WTC11 (cell line): ENCODE measurements around the gene SART1.

Source experiments
- ATF3 ChIP-seq: sonication (generic); formaldehyde crosslinking; conservative IDR thresholded peaks from 2 replicates; pipeline ENCODE4 v1.8.1; 2022; ENCODE audit warnings: mild to moderate bottlenecking, missing genetic modification reagents
- CBFB ChIP-seq: sonication (generic); formaldehyde crosslinking; IDR thresholded peaks from 2 replicates; pipeline ENCODE4 v1.8.1; 2022; ENCODE audit warnings: mild to moderate bottlenecking, low read depth, missing genetic modification reagents
- CTCF ChIP-seq: fragments of 200-600 bp; IDR thresholded peaks from 2 replicates; pipeline ENCODE4 v1.8.0; 2022; ENCODE audit warnings: antibody characterized with exemption
- ESRRA ChIP-seq: sonication (generic); formaldehyde crosslinking; IDR thresholded peaks from 2 replicates; pipeline ENCODE4 v1.8.1; 2022; ENCODE audit warnings: mild to moderate bottlenecking, missing genetic modification reagents, borderline replicate concordance
- FOXP1 ChIP-seq: sonication (generic); formaldehyde crosslinking; IDR thresholded peaks from 2 replicates; pipeline ENCODE4 v1.8.0; 2022; ENCODE audit warnings: missing genetic modification reagents, mild to moderate bottlenecking, moderate library complexity, borderline replicate concordance
- NR1H2 ChIP-seq: sonication (generic); formaldehyde crosslinking; IDR thresholded peaks from 2 replicates; pipeline ENCODE4 v1.9.0; 2021; ENCODE audit warnings: mild to moderate bottlenecking, moderate library complexity, missing genetic modification reagents
- NR2C2 ChIP-seq: sonication (generic); formaldehyde crosslinking; IDR thresholded peaks from 2 replicates; pipeline ENCODE4 v1.8.0; 2022; ENCODE audit warnings: mild to moderate bottlenecking, missing genetic modification reagents
- SMAD3 ChIP-seq: sonication (generic); formaldehyde crosslinking; IDR thresholded peaks from 2 replicates; pipeline ENCODE4 v1.8.0; 2022; ENCODE audit warnings: missing genetic modification reagents, mild to moderate bottlenecking, borderline replicate concordance
- SP1 ChIP-seq: sonication (generic); formaldehyde crosslinking; conservative IDR thresholded peaks from 2 replicates; pipeline ENCODE4 v1.8.1; 2022; ENCODE audit warnings: missing genetic modification reagents
- TP53 ChIP-seq: sonication (generic); formaldehyde crosslinking; IDR thresholded peaks from 2 replicates; pipeline ENCODE4 v1.8.1; 2023; ENCODE audit warnings: mild to moderate bottlenecking, missing genetic modification reagents
- USF2 ChIP-seq: sonication (generic); formaldehyde crosslinking; IDR thresholded peaks from 2 replicates; pipeline ENCODE4 v1.8.1; 2023; ENCODE audit warnings: mild to moderate bottlenecking, missing genetic modification reagents, moderate library complexity
- ZNF671 ChIP-seq: fragments of 250-450 bp; sonication (Bioruptor Pico); IDR thresholded peaks from 2 replicates; pipeline ENCODE4 v1.8.0; 2021; ENCODE audit warnings: mild to moderate bottlenecking

- TF ChIP-seq CTCF = no peak
- no peak for TF ChIP-seq USF2 (CRISPR knock-in tag)
- no peak for TF ChIP-seq SP1 (CRISPR knock-in tag)
- no peak for TF ChIP-seq ESRRA (CRISPR knock-in tag)
- TF ChIP-seq FOXP1 (CRISPR knock-in tag) = no peak
- TF ChIP-seq TP53 = no peak
- no peak for TF ChIP-seq ATF3 (CRISPR knock-in tag)
- no peak for TF ChIP-seq ZNF671 (CRISPR knock-in tag)
- no peak for TF ChIP-seq SMAD3 (CRISPR knock-in tag)
- no peak for TF ChIP-seq CBFB (CRISPR knock-in tag)
- TF ChIP-seq NR2C2 (CRISPR knock-in tag) = no peak
- no peak for TF ChIP-seq NR1H2
Measured at GRCh38 chr11:66015454-66015881, 53.9 kb downstream of the SART1 start.
